Measurements from ENCODE around the gene CATSPER2.
"Not testable (repeated sequence)": the region's sequence is repeated elsewhere in the genome, so short reads cannot be mapped to it uniquely, and the experiment has no call there.

Gene CATSPER2

GRCh38 chr15:43593328-43594190 lies 55.1 kb downstream of the CATSPER2 start, which contains the start of gene CKMT1B:
Gene CKMT1B, plus strand, starts transcription at chr15:43594027. Its CDS starts 192 bp downstream, at chr15:43594219.
- not testable (repeated sequence) for DNase-seq (ENCODE audit: low read depth, low spot score)

GRCh38 chr15:43592841-43593240 lies 55.8 kb downstream of the CATSPER2 start:
- DNase-seq (ENCODE audit: low read depth, low spot score): not testable (repeated sequence)

- DNase-seq (ENCODE audit: low read depth, low spot score): not testable (repeated sequence)
Measured at GRCh38 chr15:43589778-43590466, 58.7 kb downstream of the CATSPER2 start, which contains the start of gene PPIP5K1. Gene PPIP5K1, minus strand, starts transcription at chr15:43590208. Its CDS starts 5,704 bp downstream, at chr15:43584504.
